KMS-11 (cell line): ENCODE data around the gene ANKRD13D.

Experiments used
- H2AFZ ChIP-seq: fragments of 200-600 bp; sonication (generic); 2 replicates; pipeline ENCODE4 v1.6.1; 2016; ENCODE audit warnings: antibody characterized with exemption, mixed run types, low read depth
- H3K27ac ChIP-seq: fragments of 200-600 bp; sonication (generic); 2 replicates; pipeline ENCODE4 v1.6.1; 2016; ENCODE audit warnings: mild to moderate bottlenecking, mixed run types
- H3K27me3 ChIP-seq: fragments of 200-600 bp; sonication (generic); 2 replicates; pipeline ENCODE4 v1.6.1; 2017; ENCODE audit warnings: mild to moderate bottlenecking, low read depth, mixed run types, moderate library complexity; ENCODE audit not compliant: insufficient read depth
- H3K36me3 ChIP-seq: fragments of 200-600 bp; sonication (generic); 2 replicates; pipeline ENCODE4 v1.6.1; 2017; ENCODE audit warnings: mild to moderate bottlenecking, mixed run types; ENCODE audit not compliant: insufficient read depth
- H3K4me1 ChIP-seq: fragments of 200-600 bp; sonication (generic); 2 replicates; pipeline ENCODE4 v1.6.1; 2016; ENCODE audit warnings: mild to moderate bottlenecking, low read depth, mixed run types; ENCODE audit not compliant: poor library complexity, severe bottlenecking
- H3K4me2 ChIP-seq: fragments of 200-600 bp; sonication (generic); 2 replicates; pipeline ENCODE4 v1.7.0; 2016; ENCODE audit warnings: mild to moderate bottlenecking, mixed run types
- H3K4me3 ChIP-seq: fragments of 200-600 bp; sonication (generic); IDR thresholded peaks from 2 replicates; pipeline ENCODE4 v1.6.1; 2017; ENCODE audit warnings: low read depth, low read length, mixed read lengths; ENCODE audit not compliant: insufficient read depth
- H3K79me2 ChIP-seq: fragments of 200-600 bp; sonication (generic); 2 replicates; pipeline ENCODE4 v1.6.1; 2016; ENCODE audit warnings: low read depth, mixed run types; ENCODE audit not compliant: insufficient read depth
- H3K9ac ChIP-seq: fragments of 200-600 bp; sonication (generic); 2 replicates; pipeline ENCODE4 v1.6.1; 2016; ENCODE audit warnings: mild to moderate bottlenecking, mixed run types
- H4K20me1 ChIP-seq: fragments of 200-600 bp; sonication (generic); 2 replicates; pipeline ENCODE4 v1.6.1; 2016; ENCODE audit warnings: mild to moderate bottlenecking, mixed run types; ENCODE audit not compliant: insufficient read depth
- TF ChIP-seq, protein P1 (sequence below): fragments of 200-600 bp; sonication (generic); conservative IDR thresholded peaks from 2 replicates; pipeline ENCODE4 v1.6.1; 2017; ENCODE audit warnings: low read depth, mild to moderate bottlenecking, antibody characterized with exemption, low read length, moderate library complexity, mixed read lengths

The ANKRD13D gene

DNA sequence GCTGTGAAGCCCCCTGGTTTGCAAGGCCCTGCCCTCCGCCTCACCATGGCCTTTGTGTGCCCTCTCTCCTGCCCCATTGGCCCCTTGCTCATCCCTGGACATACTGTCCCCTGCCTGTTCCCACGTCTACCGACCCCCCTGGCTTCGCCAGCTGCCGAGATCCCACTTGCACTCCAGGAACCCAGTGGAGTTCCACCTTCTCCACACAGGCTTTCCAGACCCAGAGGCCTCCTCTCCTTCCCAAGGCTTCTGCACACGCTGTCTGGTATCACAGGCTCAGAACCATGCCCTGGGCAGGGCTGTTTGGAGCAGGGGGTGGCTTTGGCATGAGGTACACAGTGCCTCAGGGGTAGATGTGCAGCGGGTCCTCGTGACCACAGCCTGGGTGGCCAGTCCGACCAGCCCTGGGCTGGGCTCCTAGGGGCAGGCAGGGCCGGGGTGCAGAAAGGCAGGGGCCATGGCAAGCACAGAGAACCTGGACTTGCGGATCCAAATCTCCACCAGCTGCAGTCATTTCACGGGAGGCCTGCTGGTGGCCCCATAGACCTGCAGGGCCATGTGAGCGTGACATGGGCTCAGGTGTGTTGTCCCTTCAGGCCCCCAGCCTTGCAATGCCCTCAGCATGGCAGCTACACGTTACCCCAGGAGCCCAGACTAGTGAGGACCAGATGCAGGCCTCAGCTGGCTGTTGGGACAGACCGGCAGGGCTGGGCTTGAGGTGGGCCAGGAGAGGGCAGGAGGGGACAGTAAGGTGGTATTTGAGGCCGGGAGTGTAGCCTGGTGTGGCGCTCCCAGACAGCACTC lies 13.3 kb upstream of the ANKRD13D start:
- Histone ChIP-seq H3K36me3 (peaks cover 4% of the 10 kb centered on the region; the same call in 1 of the 2 replicates), H2AFZ (no peak overlapping the region), H3K4me3 (no peak overlapping the region), H3K9ac (no peak overlapping the region; the same call in 1 of the 2 replicates), H3K79me2 (peaks cover 66% of the 10 kb centered on the region), H3K27ac (peak overlapping the region; percentile 8; the same call in 1 of the 2 replicates), H4K20me1 (no peaks in the 10 kb centered on the region), H3K4me1 (peaks cover 33% of the 10 kb centered on the region), H3K27me3 (no peaks in the 10 kb centered on the region), H3K4me2 (peak overlapping the region; percentile 100; the same call in 1 of the 2 replicates)
- TF ChIP-seq, protein P1, sequence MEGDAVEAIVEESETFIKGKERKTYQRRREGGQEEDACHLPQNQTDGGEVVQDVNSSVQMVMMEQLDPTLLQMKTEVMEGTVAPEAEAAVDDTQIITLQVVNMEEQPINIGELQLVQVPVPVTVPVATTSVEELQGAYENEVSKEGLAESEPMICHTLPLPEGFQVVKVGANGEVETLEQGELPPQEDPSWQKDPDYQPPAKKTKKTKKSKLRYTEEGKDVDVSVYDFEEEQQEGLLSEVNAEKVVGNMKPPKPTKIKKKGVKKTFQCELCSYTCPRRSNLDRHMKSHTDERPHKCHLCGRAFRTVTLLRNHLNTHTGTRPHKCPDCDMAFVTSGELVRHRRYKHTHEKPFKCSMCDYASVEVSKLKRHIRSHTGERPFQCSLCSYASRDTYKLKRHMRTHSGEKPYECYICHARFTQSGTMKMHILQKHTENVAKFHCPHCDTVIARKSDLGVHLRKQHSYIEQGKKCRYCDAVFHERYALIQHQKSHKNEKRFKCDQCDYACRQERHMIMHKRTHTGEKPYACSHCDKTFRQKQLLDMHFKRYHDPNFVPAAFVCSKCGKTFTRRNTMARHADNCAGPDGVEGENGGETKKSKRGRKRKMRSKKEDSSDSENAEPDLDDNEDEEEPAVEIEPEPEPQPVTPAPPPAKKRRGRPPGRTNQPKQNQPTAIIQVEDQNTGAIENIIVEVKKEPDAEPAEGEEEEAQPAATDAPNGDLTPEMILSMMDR: no peak

DNA sequence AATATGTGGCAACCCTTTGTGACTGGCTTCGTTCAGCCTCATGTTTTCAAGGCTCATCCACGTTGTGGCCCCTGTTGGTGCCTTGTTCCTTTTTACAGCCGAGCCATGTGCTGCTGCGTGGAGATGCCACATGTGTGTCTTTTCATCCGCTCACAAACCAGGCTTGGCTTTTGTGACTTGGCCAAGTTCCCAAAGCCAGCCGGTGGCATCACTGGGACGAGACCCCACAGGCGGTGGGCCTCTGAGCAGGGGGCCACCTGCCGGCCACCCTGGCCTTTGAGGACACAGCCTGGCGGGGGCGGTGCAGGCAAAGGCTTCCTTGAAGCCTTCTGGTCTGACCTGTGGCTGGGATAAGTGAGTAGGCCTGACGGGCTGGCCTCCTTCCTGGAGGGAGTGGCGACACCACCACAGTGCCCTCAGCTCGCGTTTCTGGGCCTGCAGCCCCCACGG lies 12.3 kb upstream of the ANKRD13D start:
- Histone ChIP-seq H3K27me3 (no peaks in the 10 kb centered on the region), H3K4me1 (peaks cover 33% of the 10 kb centered on the region), H3K4me3 (no peak overlapping the region), H3K79me2 (peaks cover 56% of the 10 kb centered on the region), H3K9ac (peak overlapping the region; percentile 90), H4K20me1 (no peaks in the 10 kb centered on the region), H2AFZ (peak overlapping the region; percentile 61; the same call in 1 of the 2 replicates), H3K27ac (peak overlapping the region; percentile 99), H3K4me2 (peak overlapping the region; percentile 100), H3K36me3 (peaks cover 4% of the 10 kb centered on the region; the same call in 1 of the 2 replicates)
- TF ChIP-seq, protein P1: no peak

DNA sequence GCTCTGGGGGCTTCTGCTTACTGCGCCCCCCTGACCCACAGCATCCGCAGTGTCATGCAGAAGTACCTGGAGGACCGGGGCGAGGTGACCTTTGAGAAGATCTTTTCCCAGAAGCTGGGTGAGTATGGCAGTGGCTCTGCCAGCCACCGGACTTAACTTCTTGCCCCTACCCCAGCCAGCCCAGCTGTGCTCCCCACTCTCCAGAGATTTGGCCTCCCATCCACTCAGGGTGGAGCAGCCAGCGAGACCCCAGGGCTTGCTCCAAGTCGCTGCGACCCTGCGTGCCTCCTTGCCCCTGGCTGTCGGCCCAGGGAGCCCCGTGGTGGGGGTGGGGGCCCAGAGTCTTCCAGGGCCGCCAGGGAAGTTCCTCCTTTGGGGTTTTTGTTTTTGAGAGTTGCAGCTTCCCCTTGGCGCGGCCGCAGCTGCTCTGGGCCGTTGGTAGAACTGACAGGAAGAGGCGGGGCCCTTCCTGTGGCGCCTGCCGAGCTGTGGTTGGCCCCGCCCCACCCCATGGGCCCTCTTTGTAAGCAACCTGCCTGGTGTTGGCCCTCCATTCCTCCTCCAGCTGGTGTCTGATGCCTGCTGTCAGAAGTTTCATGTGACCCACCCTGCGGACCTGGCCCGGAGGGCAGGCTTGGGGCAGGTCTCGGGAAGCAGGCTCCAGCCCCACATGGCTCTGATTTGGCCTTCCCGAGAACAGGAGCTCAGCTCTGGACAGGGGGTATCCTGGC lies 11.7 kb upstream of the ANKRD13D start:
- Histone ChIP-seq H3K4me3 (no peak overlapping the region), H2AFZ (peak overlapping the region; percentile 61; the same call in 1 of the 2 replicates), H3K79me2 (peaks cover 50% of the 10 kb centered on the region), H3K4me1 (peaks cover 33% of the 10 kb centered on the region), H3K27me3 (no peaks in the 10 kb centered on the region), H3K36me3 (peaks cover 4% of the 10 kb centered on the region; the same call in 1 of the 2 replicates), H3K27ac (peak overlapping the region; percentile 99), H3K4me2 (peak overlapping the region; percentile 100), H3K9ac (peak overlapping the region; percentile 90), H4K20me1 (no peaks in the 10 kb centered on the region)
- TF ChIP-seq, protein P1: no peak

DNA sequence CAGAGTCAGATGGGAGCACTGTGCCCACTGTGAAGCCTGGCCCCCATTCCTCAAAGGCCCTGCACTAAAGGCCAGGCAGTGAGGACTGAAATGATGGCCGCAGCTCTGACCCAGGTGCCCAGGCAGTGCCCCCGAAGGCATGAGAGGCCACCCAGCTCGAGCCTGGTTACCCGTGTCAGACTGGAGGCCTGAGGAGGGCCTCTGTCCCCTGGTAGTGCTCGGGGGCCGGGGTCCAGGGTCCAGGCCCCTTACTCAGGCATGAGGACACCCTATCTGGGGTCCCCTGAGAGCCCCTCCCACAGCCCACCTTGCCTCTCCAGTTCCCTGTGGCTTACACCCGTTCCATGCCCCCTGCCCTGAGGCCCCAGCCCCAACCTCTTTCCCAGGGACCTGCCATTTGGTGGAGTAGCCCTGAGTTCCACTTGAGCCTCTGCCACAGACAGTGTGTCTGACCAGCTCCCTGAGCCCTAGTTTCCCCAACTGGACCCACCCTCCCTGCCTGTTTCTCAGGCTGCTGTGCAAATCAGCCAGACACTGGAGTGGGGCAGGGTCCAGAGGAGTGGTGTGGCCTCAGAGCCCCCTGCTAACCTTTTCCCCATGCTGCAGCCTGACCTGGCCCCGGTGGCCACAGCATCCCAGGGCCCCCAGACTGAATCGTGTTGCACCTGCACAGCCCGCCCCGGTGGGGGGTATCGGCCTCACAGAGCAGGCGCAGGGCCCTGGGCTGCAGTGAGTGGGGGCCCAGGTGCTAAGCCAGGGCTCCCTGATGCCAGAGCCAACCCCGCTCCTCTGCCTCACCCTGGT lies 10.8 kb upstream of the ANKRD13D start:
- H3K27me3 ChIP-seq: no peaks in the 10 kb centered on the region
- no peaks in the 10 kb centered on the region for H4K20me1 ChIP-seq
- H3K36me3 ChIP-seq: peaks cover 4% of the 10 kb centered on the region; the same call in 1 of the 2 replicates
- H3K27ac ChIP-seq: peak overlapping the region; percentile 99
- H3K4me2 ChIP-seq: peak overlapping the region; percentile 100
- H3K4me1 ChIP-seq: peaks cover 33% of the 10 kb centered on the region
- no peak overlapping the region for H2AFZ ChIP-seq
- peaks cover 41% of the 10 kb centered on the region for H3K79me2 ChIP-seq
- no peak overlapping the region for H3K4me3 ChIP-seq
- peak overlapping the region; percentile 90 for H3K9ac ChIP-seq
- TF ChIP-seq, protein P1: no peak
